GM12874 (cell line): ENCODE results near the gene LRRK1.

Source experiments
- TF ChIP-seq, protein P1 (sequence below): IDR thresholded peaks from 2 replicates; pipeline ENCODE4 v1.5.1; 2011; ENCODE audit warnings: low read depth, mild to moderate bottlenecking, control low read depth, low read length, moderate library complexity; ENCODE audit not compliant: insufficient read depth

Gene LRRK1

DNA sequence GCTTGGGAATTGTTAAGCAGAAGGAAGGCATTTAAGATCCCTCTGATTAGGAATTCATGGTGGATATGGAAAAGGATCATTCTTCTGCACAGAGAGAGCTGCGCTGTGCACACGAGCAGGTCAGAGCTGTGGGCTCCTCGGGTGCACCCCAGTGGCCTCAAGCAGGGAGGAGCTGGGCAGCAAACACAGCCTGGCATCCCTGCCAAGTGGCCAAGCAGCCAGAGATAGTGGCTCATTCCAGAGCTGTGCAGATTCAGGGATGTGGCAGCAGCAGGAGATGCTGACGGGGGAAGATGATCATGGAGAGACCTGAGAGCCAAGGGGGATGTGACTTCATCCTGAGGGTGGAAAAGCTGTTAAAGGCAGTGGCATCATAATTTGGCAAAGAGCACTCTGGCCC is 55.9 kb downstream of the LRRK1 start:
- TF ChIP-seq, protein P1, sequence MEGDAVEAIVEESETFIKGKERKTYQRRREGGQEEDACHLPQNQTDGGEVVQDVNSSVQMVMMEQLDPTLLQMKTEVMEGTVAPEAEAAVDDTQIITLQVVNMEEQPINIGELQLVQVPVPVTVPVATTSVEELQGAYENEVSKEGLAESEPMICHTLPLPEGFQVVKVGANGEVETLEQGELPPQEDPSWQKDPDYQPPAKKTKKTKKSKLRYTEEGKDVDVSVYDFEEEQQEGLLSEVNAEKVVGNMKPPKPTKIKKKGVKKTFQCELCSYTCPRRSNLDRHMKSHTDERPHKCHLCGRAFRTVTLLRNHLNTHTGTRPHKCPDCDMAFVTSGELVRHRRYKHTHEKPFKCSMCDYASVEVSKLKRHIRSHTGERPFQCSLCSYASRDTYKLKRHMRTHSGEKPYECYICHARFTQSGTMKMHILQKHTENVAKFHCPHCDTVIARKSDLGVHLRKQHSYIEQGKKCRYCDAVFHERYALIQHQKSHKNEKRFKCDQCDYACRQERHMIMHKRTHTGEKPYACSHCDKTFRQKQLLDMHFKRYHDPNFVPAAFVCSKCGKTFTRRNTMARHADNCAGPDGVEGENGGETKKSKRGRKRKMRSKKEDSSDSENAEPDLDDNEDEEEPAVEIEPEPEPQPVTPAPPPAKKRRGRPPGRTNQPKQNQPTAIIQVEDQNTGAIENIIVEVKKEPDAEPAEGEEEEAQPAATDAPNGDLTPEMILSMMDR, result no peak

DNA sequence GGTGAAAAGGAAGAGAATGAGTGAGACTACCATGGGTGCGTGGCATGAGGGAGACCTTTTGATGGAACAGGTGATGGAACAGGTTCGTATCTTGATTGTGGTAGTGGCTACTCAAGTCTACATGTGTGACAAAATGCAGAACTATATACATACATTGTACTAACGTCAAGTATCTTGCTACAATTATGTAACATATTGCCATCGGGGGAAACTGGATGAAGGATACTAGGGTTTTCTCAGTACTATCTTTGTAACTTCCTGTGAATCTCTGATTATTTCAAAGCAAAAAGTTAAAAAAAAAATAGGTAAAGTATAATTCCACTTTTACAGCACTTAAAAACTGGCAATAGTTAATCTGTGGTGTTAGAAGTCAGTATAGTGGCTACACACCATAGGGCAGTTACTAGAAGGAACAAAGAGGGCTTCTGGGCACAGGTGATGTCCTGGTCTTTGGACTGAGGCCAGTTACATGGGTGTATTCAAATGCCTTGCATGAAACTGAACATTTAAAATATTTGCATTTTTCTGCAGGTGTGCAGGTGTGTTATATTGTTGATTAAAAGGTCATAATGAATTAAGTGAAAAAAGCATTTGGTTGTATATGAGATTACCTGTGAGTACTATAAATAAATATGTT is 61.4 kb downstream of the LRRK1 start:
- TF ChIP-seq, protein P1, result no peak

DNA sequence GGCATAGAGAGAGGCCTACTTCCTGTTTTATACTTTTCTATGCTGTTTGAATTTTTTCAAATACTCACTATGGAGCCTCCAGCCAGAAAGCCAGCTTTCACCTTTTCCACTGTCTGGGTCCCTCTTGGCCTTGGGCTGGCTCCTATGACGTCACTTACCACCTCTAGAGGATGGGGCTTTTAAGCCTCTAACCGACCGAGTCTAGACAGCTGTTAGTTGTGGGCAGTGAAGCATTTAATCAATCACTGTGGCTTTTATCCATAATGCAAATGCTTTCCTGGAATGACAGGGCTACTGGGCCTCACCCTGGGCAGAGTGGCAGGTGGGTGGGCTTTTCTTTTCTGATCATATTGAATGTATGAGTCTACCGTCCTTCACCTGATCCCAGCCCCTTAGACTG is 61.9 kb downstream of the LRRK1 start:
- TF ChIP-seq, protein P1, result no peak

DNA sequence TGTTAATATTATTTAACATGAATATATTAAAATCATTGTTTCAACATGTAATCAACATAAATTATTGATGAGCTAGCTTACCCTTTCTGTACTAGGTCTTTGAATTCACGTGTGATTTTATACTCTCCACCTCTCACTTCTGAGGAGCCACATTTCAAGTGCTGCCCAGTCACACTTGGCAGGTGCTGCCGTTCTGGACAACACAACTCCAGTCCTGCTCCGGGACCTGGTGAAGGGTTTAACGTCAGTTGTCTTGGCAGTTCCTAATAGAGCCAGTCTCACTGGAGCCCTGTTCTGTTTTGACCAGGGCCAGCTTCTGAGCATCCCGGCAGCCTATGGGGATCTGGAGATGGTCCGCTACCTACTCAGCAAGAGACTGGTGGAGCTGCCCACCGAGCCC is 64.1 kb downstream of the LRRK1 start:
- TF ChIP-seq, protein P1, result no peak

DNA sequence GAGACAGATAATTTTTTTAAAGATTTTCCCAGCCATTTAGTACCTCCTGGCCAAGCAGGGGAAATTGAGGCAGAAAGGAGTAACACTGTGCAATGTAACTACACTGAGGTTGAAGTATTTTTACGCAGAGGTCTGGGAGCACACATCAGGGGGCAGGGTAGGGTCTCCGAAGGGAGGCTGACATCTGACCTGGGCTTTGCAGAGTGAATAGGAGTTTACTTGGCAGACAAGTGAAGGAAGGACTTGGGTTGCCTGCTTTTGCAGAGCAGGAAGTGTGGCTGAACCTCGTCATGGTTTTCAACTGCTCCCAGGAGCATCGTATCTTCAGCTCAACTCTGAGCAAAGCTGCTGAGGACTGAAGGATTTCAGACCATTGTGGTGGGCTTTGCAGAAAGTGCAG is 66.2 kb downstream of the LRRK1 start:
- TF ChIP-seq, protein P1, result no peak

DNA sequence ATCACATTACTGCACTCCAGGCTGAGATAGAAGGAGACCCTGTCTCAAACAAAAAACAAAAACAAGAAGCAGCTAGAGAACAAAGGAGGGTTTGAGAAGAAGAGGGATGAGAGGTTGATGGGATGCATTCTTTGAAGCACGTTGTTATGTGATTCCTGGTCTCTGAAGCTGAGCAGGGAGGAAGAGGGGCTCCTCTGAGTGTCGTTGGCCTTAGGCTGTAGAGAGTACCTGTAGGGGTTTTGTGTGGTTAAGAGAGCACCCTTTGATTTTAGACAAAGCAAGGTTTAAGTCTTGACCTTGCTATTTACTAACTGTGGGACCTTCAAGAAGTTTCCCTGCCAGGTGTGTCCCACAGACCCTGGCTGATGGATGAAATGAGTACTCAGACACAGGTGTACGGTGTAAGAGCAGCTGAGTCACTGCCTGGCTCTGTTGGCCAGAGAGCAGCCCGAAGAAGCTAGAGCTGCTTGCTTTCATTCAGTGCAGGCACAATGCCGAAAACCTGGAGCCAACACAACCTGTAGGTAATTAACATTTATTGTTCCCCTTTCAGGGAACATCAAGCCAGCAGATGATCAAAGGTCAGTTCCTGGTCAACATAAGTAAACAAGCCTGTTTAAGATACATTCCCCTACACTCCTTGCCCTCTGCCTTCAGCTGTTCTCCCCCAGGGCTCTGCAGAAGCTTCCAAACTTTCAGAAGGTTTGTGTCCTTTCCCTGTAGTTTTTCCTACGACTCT is 67.2 kb downstream of the LRRK1 start:
- TF ChIP-seq, protein P1, result no peak

DNA sequence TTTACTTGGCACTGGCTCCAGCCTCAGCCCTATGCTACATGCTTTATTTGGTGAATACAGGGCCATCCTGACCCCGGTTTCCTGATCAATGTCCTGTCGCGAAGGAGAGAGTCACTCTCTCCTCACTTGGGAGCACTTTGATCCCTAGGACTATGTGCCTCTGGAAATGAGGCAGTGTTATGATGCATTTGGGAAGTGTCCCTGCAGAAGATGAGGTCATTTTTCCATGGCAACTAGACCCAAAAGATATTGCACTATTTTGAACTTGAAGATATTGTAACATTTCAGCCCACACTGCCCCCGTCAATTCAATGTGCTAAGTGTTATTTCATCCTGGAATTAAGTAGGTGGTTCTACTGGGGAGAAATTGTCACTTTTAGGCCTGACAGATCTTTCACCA is 68.0 kb downstream of the LRRK1 start:
- TF ChIP-seq, protein P1, result no peak
